HEK293 (cell line): ENCODE results near the gene CIC.

ENCODE experiments used
- GFI1B ChIP-seq: fragments of 450-650 bp; formaldehyde crosslinking; IDR thresholded peaks from 2 replicates; pipeline ENCODE4 v1.5.1; 2016; ENCODE audit warnings: missing biosample characterization, missing genetic modification characterization
- GLI2 ChIP-seq: fragments of 450-650 bp; formaldehyde crosslinking; IDR thresholded peaks from 2 replicates; pipeline ENCODE4; 2017; ENCODE audit warnings: missing biosample characterization, missing genetic modification characterization, low read depth, borderline replicate concordance
- GLIS1 ChIP-seq: fragments of 450-650 bp; formaldehyde crosslinking; IDR thresholded peaks from 2 replicates; pipeline ENCODE4 v1.5.1; 2016; ENCODE audit warnings: missing biosample characterization, missing genetic modification characterization
- KLF16 ChIP-seq: fragments of 450-650 bp; formaldehyde crosslinking; IDR thresholded peaks from 2 replicates; pipeline ENCODE4 v1.5.1; 2017; ENCODE audit warnings: missing biosample characterization, missing genetic modification characterization
- MEIS1 ChIP-seq: sonication (generic); formaldehyde crosslinking; IDR thresholded peaks from 2 replicates; pipeline ENCODE4 v1.8.1; 2022; ENCODE audit warnings: missing genetic modification reagents, mild to moderate bottlenecking, borderline replicate concordance
- ZBTB1 ChIP-seq: fragments of 450-650 bp; formaldehyde crosslinking; IDR thresholded peaks from 2 replicates; pipeline ENCODE4 v1.5.1; 2016; ENCODE audit warnings: missing biosample characterization, missing genetic modification characterization
- ZBTB21 ChIP-seq: fragments of 450-650 bp; formaldehyde crosslinking; IDR thresholded peaks from 2 replicates; pipeline ENCODE4 v1.5.1; 2017; ENCODE audit warnings: missing biosample characterization, missing genetic modification characterization
- ZNF132 ChIP-seq: fragments of 450-650 bp; formaldehyde crosslinking; IDR thresholded peaks from 2 replicates; pipeline ENCODE4 v1.5.1; 2017; ENCODE audit warnings: missing biosample characterization, missing genetic modification characterization, borderline replicate concordance
- ZNF19 ChIP-seq: fragments of 450-650 bp; formaldehyde crosslinking; IDR thresholded peaks from 2 replicates; pipeline ENCODE4; 2016; ENCODE audit warnings: missing biosample characterization, missing genetic modification characterization, low read depth
- ZNF202 ChIP-seq: fragments of 450-650 bp; formaldehyde crosslinking; IDR thresholded peaks from 2 replicates; pipeline ENCODE4 v1.5.1; 2016; ENCODE audit warnings: missing biosample characterization, missing genetic modification characterization, borderline replicate concordance
- ZNF416 ChIP-seq: fragments of 450-650 bp; formaldehyde crosslinking; IDR thresholded peaks from 2 replicates; pipeline ENCODE4 v1.5.1; 2016; ENCODE audit warnings: missing biosample characterization, missing genetic modification characterization
- ZNF548 ChIP-seq: fragments of 450-650 bp; formaldehyde crosslinking; IDR thresholded peaks from 2 replicates; pipeline ENCODE4 v1.5.1; 2016; ENCODE audit warnings: missing biosample characterization, missing genetic modification characterization
- ZNF660 ChIP-seq: fragments of 450-650 bp; IDR thresholded peaks from 2 replicates; pipeline ENCODE4 v1.5.1; 2018; ENCODE audit warnings: missing biosample characterization, mild to moderate bottlenecking, missing genetic modification characterization
- ZNF777 ChIP-seq: fragments of 450-650 bp; formaldehyde crosslinking; IDR thresholded peaks from 2 replicates; pipeline ENCODE4 v1.5.1; 2017; ENCODE audit warnings: missing biosample characterization, missing genetic modification characterization, borderline replicate concordance
- ZNF785 ChIP-seq: fragments of 450-650 bp; formaldehyde crosslinking; IDR thresholded peaks from 2 replicates; pipeline ENCODE4 v1.5.1; 2016; ENCODE audit warnings: missing biosample characterization, missing genetic modification characterization
- ZXDB ChIP-seq: fragments of 450-650 bp; formaldehyde crosslinking; IDR thresholded peaks from 2 replicates; pipeline ENCODE4 v1.5.1; 2016; ENCODE audit warnings: missing biosample characterization, missing genetic modification characterization
- TF ChIP-seq, protein P1 (sequence below): fragments of 450-650 bp; formaldehyde crosslinking; IDR thresholded peaks from 2 replicates; pipeline ENCODE4 v1.5.1; 2017; ENCODE audit warnings: missing biosample characterization, missing genetic modification characterization
- TF ChIP-seq, protein P2 (sequence below): fragments of 450-650 bp; formaldehyde crosslinking; IDR thresholded peaks from 2 replicates; pipeline ENCODE4 v1.5.1; 2016; ENCODE audit warnings: missing biosample characterization, missing genetic modification characterization
- TF ChIP-seq, protein P3 (sequence below): fragments of 450-650 bp; formaldehyde crosslinking; IDR thresholded peaks from 2 replicates; pipeline ENCODE4 v1.5.1; 2016; ENCODE audit warnings: missing biosample characterization, missing genetic modification characterization
- TF ChIP-seq, protein P4 (sequence below): sonication (generic); formaldehyde crosslinking; IDR thresholded peaks from 2 replicates; pipeline ENCODE4 v1.8.1; 2022; ENCODE audit warnings: mild to moderate bottlenecking, moderate library complexity, missing genetic modification reagents
- TF ChIP-seq, protein P5 (sequence below): fragments of 450-650 bp; formaldehyde crosslinking; IDR thresholded peaks from 2 replicates; pipeline ENCODE4 v1.5.0; 2017; ENCODE audit warnings: missing biosample characterization, missing genetic modification characterization, borderline replicate concordance
- TF ChIP-seq, protein P6 (sequence below): fragments of 450-650 bp; formaldehyde crosslinking; IDR thresholded peaks from 2 replicates; pipeline ENCODE4 v1.5.1; 2016; ENCODE audit warnings: missing biosample characterization, missing genetic modification characterization
- TF ChIP-seq, protein P7 (sequence below): fragments of 450-650 bp; formaldehyde crosslinking; IDR thresholded peaks from 2 replicates; pipeline ENCODE4 v1.5.1; 2016; ENCODE audit warnings: missing biosample characterization, missing genetic modification characterization, borderline replicate concordance
- TF ChIP-seq, protein P8 (sequence below): fragments of 450-650 bp; formaldehyde crosslinking; IDR thresholded peaks from 2 replicates; pipeline ENCODE4 v1.5.1; 2016; ENCODE audit warnings: missing biosample characterization, missing genetic modification characterization

The CIC gene

DNA sequence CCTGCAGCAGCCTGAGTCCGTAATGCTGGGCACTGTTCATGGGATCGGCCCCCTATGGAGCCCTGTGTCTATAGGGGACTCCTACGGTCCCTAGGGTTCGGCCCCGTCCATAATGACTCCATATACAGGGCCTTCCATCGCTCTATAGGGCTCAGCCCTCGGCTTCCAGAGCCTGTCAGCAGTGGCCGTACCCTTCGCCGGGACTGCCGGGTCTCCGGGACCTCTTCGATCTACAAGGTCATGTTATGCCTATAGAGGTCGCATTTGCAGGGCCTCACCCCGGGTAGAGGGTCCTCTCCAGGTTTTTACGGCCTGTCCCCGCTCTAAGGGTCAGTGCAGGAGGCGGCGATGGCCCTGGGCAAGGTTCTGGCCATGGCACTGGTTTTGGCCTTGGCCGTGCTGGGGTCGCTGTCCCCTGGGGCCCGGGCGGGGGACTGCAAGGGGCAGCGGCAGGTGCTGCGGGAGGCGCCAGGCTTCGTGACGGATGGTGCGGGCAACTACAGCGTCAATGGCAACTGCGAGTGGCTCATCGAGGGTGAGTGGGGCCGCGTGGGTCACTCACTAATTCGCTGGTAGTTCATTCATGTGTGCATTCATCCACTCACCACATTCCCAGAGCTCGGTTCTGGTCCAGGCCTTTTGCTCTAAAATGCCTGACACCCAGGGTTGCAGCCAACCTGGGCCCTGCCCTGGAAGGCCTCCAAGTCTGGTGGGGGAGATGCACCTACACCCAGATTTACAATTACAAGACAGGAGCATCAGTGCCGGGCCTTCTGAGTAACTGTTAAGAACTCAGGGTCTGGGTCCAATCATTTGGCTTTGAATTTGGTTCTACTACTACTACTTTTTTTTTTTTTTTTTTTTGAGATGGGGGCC is 57.1 kb downstream of the CIC start (continued):
- TF ChIP-seq, protein P1, sequence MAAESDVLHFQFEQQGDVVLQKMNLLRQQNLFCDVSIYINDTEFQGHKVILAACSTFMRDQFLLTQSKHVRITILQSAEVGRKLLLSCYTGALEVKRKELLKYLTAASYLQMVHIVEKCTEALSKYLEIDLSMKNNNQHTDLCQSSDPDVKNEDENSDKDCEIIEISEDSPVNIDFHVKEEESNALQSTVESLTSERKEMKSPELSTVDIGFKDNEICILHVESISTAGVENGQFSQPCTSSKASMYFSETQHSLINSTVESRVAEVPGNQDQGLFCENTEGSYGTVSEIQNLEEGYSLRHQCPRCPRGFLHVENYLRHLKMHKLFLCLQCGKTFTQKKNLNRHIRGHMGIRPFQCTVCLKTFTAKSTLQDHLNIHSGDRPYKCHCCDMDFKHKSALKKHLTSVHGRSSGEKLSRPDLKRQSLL: no peak
- no peak for TF ChIP-seq KLF16 (tag by site-specific recombination)
- TF ChIP-seq GLIS1 (tag by site-specific recombination): peak; percentile 24; the same call in 1 of the 2 replicates
- TF ChIP-seq, protein P2, sequence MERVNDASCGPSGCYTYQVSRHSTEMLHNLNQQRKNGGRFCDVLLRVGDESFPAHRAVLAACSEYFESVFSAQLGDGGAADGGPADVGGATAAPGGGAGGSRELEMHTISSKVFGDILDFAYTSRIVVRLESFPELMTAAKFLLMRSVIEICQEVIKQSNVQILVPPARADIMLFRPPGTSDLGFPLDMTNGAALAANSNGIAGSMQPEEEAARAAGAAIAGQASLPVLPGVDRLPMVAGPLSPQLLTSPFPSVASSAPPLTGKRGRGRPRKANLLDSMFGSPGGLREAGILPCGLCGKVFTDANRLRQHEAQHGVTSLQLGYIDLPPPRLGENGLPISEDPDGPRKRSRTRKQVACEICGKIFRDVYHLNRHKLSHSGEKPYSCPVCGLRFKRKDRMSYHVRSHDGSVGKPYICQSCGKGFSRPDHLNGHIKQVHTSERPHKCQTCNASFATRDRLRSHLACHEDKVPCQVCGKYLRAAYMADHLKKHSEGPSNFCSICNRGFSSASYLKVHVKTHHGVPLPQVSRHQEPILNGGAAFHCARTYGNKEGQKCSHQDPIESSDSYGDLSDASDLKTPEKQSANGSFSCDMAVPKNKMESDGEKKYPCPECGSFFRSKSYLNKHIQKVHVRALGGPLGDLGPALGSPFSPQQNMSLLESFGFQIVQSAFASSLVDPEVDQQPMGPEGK (tag by site-specific recombination): no peak
- TF ChIP-seq, protein P3, sequence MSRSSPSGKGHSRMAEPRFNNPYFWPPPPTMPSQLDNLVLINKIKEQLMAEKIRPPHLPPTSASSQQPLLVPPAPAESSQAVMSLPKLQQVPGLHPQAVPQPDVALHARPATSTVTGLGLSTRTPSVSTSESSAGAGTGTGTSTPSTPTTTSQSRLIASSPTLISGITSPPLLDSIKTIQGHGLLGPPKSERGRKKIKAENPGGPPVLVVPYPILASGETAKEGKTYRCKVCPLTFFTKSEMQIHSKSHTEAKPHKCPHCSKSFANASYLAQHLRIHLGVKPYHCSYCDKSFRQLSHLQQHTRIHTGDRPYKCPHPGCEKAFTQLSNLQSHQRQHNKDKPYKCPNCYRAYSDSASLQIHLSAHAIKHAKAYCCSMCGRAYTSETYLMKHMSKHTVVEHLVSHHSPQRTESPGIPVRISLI: no peak
- TF ChIP-seq, protein P4, sequence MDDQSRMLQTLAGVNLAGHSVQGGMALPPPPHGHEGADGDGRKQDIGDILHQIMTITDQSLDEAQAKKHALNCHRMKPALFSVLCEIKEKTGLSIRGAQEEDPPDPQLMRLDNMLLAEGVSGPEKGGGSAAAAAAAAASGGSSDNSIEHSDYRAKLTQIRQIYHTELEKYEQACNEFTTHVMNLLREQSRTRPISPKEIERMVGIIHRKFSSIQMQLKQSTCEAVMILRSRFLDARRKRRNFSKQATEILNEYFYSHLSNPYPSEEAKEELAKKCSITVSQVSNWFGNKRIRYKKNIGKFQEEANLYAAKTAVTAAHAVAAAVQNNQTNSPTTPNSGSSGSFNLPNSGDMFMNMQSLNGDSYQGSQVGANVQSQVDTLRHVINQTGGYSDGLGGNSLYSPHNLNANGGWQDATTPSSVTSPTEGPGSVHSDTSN: no peak
- TF ChIP-seq ZBTB1 (tag by site-specific recombination): no peak
- TF ChIP-seq ZNF660: no peak
- TF ChIP-seq ZNF19: no peak
- TF ChIP-seq ZNF785 (tag by site-specific recombination): no peak
- no peak for TF ChIP-seq ZNF132 (tag by site-specific recombination)
- TF ChIP-seq ZNF416 (tag by site-specific recombination): no peak
- TF ChIP-seq, protein P5, sequence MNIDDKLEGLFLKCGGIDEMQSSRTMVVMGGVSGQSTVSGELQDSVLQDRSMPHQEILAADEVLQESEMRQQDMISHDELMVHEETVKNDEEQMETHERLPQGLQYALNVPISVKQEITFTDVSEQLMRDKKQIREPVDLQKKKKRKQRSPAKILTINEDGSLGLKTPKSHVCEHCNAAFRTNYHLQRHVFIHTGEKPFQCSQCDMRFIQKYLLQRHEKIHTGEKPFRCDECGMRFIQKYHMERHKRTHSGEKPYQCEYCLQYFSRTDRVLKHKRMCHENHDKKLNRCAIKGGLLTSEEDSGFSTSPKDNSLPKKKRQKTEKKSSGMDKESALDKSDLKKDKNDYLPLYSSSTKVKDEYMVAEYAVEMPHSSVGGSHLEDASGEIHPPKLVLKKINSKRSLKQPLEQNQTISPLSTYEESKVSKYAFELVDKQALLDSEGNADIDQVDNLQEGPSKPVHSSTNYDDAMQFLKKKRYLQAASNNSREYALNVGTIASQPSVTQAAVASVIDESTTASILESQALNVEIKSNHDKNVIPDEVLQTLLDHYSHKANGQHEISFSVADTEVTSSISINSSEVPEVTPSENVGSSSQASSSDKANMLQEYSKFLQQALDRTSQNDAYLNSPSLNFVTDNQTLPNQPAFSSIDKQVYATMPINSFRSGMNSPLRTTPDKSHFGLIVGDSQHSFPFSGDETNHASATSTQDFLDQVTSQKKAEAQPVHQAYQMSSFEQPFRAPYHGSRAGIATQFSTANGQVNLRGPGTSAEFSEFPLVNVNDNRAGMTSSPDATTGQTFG (tag by site-specific recombination): no peak
- no peak for TF ChIP-seq ZBTB21
- no peak for TF ChIP-seq GFI1B (tag by site-specific recombination)
- TF ChIP-seq MEIS1 (CRISPR knock-in tag): no peak
- TF ChIP-seq, protein P6, sequence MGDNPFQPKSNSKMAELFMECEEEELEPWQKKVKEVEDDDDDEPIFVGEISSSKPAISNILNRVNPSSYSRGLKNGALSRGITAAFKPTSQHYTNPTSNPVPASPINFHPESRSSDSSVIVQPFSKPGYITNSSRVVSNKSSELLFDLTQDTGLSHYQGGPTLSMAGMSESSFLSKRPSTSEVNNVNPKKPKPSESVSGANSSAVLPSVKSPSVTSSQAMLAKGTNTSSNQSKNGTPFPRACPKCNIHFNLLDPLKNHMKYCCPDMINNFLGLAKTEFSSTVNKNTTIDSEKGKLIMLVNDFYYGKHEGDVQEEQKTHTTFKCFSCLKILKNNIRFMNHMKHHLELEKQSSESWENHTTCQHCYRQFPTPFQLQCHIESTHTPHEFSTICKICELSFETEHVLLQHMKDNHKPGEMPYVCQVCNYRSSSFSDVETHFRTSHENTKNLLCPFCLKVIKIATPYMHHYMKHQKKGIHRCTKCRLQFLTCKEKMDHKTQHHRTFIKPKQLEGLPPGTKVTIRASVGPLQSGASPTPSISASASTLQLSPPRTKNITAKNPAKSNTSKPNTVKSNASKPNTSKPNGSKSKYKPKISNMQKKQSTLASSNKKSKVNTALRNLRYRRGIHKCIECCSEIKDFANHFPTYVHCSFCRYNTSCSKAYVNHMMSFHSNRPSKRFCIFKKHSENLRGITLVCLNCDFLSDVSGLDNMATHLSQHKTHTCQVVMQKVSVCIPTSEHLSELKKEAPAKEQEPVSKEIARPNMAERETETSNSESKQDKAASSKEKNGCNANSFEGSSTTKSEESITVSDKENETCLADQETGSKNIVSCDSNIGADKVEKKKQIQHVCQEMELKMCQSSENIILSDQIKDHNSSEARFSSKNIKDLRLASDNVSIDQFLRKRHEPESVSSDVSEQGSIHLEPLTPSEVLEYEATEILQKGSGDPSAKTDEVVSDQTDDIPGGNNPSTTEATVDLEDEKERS (tag by site-specific recombination): no peak
- no peak for TF ChIP-seq GLI2 (tag by site-specific recombination)
- no peak for TF ChIP-seq ZXDB (tag by site-specific recombination)
- TF ChIP-seq, protein P7, sequence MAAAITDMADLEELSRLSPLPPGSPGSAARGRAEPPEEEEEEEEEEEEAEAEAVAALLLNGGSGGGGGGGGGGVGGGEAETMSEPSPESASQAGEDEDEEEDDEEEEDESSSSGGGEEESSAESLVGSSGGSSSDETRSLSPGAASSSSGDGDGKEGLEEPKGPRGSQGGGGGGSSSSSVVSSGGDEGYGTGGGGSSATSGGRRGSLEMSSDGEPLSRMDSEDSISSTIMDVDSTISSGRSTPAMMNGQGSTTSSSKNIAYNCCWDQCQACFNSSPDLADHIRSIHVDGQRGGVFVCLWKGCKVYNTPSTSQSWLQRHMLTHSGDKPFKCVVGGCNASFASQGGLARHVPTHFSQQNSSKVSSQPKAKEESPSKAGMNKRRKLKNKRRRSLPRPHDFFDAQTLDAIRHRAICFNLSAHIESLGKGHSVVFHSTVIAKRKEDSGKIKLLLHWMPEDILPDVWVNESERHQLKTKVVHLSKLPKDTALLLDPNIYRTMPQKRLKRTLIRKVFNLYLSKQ (tag by site-specific recombination): no peak
- TF ChIP-seq ZNF548 (tag by site-specific recombination): no peak
- TF ChIP-seq ZNF777 (tag by site-specific recombination): 0 out of 2 replicates have a peak, but pooled peaks have one; percentile 12
- TF ChIP-seq, protein P8, sequence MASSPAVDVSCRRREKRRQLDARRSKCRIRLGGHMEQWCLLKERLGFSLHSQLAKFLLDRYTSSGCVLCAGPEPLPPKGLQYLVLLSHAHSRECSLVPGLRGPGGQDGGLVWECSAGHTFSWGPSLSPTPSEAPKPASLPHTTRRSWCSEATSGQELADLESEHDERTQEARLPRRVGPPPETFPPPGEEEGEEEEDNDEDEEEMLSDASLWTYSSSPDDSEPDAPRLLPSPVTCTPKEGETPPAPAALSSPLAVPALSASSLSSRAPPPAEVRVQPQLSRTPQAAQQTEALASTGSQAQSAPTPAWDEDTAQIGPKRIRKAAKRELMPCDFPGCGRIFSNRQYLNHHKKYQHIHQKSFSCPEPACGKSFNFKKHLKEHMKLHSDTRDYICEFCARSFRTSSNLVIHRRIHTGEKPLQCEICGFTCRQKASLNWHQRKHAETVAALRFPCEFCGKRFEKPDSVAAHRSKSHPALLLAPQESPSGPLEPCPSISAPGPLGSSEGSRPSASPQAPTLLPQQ (tag by site-specific recombination): 0 out of 2 replicates have a peak, but pooled peaks have one; percentile 9
- TF ChIP-seq ZNF202 (tag by site-specific recombination): no peak
